Activated CD8-positive, alpha-beta memory T cell treated with anti-CD3 and anti-CD28 coated beads for 1 hour (primary cell): ENCODE measurements around the gene TMEM167B.
"Not testable (repeated sequence)": the region's sequence is repeated elsewhere in the genome, so short reads cannot be mapped to it uniquely, and the experiment has no call there.

ENCODE experiments used
- DNase-seq, 2 donors: peaks; one replicate each; pipeline ENCODE4 v3.0.0-alpha.2; 2020; ENCODE audit warnings: low read depth in 1 of 2; ENCODE audit errors: extremely low read depth in 1 of 2

TMEM167B gene

DNA sequence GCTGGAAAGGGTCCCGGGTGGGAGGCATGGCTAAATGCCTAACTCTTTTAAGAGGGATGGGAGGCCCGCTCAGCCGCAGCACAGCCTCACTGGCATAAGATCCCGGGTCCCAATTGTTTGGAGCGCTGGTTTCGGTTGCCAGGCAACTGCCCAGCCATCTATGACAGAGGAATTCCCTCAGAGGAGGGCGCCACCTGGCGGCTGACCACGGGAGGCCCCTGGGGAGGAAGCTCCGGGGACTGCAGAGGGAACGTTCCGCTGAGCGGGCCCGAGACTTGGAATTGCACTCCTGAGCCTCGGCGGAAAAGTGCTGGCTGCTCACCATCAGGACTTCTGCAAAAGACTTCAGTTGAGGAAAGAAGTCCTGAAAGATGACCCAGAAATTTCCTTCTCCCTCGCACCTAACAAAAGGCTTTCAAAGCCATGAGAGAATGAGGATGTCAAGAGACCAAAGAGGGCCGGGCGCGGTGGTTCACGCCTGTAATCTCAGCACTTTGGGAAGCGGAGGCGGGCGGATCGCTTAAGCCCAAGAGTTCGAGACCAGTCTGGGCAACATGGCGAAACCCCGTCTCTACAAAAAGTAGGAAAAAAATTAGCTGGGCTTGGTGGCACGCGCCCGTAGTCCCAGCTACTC lies 22.2 kb downstream of the TMEM167B start:
- peak; percentile 73 to 88 for DNase-seq

DNA sequence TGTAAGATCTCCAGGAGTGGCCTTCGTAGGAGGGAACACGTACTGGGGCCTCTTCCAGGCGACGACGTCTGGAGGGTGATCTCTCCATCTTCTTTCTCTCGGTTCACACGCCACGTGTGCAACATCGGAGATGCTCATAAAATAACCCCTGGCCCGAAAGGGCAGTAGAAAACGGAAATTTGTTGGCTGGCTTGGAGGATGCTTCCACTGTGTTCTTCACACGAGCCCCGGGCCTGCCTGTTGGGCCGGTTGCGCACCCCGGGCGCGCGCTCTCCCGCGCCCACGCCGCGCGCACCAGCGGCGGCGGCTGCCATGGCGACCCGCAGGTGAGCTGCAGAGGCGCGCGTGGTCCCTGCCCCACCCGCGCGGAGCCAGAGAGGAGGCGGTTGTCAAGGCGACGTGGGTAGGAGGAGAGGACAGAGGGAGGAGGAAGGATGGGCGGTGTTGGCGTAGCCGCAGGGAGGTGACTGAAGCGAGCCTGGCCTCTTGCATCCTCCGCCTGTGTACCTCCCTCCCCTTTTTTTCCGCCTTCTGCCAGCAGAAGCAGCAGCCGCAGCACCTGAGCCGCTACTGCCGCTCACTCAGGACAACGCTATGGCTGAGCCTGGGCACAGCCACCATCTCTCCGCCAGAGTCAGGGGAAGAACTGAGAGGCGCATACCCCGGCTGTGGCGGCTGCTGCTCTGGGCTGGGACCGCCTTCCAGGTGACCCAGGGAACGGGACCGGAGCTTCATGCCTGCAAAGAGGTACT lies 23.2 kb downstream of the TMEM167B start, which contains the start of gene ELAPOR1:
TSS of gene ELAPOR1 (plus strand) at position 526 of the 752 bp plus-strand sequence. CDS start at position 595, 69 bp downstream.
- peak; percentile 72 to 82 for DNase-seq

DNA sequence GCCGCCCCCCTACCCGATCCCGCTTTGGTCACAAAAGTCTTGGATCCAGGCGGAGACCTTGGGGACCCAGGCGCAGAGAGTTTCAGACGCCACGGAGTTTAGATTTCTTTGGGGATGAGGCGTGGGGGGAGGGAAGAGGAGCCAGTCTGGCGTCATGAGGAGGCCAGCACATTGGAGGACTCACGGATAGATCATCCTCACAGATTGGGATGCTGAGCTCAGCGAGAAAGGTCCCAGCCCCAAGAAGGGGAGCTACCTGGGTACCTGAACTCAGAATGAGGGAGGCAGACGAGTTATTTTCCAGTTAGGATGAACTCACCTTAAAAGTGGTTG lies 23.7 kb downstream of the TMEM167B start:
- DNase-seq = no peak

DNA sequence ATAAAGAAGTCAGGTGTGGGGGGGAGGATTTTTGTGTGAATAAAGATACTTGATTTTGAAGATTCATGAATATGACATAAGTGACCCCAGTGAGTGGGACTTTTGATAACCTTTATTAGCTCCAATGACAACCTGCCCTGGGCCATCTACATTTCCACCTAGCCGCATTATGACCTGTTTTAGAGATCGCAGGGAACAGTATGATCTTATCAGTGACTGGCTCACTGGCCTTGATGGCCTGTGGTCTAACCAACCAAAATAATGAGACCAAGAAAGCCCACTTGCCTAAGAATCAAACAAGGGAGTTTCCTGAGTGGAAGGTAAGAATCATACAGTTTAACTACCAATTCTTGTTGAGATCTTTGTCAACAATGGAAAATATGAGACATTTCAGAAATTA lies 25.1 kb downstream of the TMEM167B start:
- no peak for DNase-seq

DNA sequence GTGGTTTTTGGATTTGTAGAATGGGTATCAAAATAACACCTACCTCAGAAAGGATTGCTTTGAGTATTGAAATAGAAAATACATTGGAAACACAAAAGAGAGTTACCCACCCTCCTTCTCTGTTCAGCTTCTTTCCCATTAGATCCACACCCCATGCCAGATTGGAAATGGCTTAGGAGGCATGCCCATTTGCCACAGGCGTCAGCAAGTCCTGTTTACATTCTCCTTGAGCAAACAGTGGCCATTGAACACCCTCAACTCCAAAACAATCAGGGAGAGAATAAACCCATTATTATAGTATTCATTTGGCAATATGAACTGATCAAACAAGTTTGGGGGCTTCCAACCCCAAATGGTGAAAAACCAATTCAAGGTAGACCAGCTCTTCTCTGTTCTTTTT lies 25.7 kb downstream of the TMEM167B start:
- DNase-seq = no peak

DNA sequence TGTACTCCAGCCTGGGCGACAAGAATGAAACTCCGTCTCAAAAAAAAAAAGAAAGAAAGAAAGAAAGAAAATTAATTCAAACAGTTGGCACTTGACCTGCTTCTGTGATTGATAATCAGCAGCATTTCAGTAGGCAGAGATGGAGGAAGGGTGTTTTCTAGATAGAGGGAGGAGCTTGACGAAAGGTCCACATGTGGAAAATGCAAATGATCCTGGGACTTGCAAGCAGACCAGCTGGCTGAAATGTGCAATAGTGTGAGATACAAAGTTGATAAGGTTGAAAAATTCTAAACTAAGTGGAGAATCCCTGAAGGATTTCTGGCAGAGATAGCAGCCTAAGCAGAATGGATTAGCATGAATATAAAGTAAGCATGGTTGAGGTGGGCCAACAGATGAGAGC lies 27.5 kb downstream of the TMEM167B start:
- DNase-seq = no peak

DNA sequence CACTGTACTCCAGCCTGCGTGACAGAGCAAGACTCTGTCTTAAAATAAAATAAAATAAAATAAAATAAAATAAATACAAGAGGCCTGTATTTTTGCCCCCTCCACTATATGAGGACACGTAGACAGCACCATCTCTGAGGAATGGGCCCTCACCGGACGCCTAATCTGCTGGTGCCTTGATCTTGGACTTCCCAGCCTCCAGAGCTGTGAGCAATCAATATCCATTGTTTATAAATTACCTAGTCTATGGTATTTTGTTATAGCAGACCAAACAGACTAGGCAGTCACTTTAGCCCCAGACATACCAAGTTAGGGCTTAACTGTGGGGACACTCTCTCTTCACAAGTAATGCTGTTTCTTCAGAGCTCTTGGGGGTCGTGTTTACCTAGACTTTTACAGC lies 29.8 kb downstream of the TMEM167B start:
- DNase-seq = no peak

DNA sequence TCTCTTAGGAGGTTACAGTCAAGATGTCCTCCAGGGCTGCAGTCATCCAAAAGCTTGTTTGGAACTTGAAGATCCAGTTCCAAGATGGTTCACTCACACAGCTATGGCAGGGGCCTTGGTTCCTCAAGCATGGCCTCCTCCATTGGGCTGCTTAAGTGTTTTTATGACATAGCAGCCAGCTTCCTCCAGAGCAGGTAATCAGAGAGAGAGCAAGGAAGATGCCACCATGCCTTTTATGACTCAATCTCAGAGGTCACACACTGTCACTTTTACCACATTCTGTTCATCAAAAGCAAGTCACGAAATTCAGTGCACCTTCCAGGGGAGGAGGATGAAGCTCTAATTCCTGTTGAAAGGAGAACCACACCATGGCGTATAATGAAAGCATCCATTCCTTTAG lies 40.5 kb downstream of the TMEM167B start:
- DNase-seq = no peak

DNA sequence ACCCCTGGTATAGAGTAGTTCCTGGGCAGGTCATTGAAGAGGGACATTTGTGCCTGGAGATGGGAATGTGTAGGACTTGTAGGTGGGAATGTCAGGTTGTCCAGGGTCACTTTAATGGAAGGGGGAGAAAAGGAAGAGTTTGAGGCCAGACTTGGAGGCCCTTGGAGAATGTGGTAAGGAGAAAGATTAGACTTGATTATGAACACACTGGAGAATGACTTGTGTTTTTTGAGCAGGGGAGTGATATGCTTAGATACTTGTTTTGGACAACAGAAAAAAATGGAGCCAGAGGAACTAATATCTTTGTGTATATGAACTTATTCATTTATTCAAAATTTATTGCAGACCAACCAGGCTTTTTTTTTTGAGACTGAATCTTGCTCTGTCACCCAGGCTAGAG lies 41.2 kb downstream of the TMEM167B start:
- no peak for DNase-seq

DNA sequence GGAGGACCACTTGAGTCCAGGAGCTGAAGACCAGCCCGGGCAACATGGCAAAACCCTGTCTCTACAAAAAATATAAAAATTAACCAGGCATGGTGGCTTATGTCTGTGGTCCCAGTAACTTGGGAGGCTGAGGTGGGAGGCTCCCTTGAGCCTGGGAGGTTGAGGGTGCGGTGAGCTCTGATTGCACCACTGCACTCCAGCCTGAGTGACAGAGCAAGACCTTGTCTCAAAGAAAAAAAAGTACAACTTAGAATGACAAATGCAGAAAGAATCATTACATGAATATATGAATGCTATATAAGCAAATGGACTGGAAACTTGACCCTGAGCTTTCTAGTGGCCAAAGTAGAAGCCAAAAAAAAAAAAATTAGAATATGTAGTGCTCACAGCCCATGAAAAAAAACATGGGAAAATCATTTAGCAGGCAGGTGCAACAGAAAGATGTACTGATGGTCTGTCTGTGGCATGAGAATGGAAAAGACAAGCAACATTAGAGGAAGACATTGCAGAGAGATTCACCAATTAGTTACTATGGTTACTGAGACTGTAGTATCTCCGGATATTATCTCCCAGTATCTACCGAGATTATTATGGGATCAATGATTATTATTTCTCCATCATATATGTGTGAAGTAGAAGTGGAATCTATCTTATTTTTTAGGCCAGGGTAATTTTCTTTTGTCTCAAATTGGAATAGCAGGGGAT lies 42.6 kb downstream of the TMEM167B start:
- no peak for DNase-seq

DNA sequence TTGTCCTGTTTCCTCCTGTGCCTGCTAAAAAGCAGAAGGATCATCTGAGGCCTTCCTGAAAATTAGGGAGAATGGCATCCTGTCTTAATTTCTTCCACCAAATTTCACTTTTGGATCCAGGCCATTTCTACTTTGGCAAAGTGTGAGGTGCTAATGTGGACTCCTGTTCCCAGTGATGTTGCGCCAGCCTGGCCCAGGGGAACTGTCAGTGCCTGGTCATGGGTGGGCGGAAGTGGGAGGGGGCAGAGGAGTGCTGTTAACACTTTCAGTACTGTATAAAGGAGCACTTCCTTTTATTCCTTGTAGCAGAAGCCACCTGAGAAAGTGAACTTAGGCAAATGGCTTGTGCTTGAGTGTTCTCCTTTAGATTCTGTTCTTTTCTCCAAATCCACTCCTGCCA lies 43.3 kb downstream of the TMEM167B start:
- no peak for DNase-seq

DNA sequence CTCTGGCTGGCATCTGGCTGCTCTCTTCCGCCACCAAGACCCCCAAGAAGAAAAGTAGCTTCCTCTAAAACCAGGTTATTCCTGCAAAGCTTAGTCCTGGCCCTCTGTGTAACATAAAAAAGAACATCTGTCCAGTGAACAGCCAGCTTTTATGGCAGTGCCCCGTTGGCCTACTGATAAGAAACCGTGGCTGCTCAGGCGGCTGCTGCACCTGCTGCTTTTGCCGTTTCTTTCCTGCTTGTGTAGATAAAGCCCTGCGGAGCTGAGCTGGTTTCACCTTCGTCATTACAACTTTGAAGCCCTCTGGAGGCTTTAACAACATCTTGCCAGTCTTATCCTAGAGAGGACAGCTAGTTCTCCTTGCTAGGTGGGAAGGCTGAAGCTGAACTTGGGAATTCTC lies 43.9 kb downstream of the TMEM167B start:
- DNase-seq = no peak

DNA sequence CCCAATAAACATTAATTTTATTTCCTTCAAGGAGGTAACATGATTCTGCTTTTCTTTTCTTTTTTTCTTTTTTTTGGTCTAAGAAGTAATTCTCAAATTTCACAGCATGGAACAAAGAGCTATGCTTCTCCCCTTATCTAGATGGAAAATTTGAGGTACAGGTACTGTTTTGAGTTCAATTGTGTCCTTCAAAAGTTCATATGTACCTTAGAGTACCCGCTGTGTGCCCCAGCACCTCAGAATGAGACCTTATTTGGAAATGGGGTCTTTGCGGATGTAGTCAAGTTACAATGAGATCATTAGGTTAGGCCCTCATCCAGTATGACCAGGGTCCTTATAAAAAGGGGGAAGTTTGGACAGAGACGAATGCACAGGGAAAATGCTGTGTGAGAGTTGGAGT lies 45.4 kb downstream of the TMEM167B start:
- no peak for DNase-seq

DNA sequence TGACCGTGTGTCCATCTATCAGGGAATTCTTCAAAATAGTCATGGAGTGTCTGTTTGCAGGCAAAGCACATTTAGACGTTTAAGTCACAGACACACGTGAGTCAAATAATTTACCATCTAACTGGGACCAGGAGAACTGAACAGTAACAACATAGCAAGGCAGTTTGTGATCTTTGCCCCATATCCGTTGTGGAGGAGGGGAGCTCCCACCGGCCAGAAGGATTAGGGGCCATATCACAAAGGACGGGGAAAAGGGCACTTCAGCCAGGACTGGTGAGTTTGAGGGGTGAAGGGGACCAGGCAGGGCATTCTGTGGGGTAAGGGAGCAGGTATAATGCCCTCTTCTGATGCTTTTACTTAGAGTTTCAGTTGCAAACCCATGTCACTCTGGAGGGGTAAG lies 46.2 kb downstream of the TMEM167B start:
- no peak for DNase-seq

DNA sequence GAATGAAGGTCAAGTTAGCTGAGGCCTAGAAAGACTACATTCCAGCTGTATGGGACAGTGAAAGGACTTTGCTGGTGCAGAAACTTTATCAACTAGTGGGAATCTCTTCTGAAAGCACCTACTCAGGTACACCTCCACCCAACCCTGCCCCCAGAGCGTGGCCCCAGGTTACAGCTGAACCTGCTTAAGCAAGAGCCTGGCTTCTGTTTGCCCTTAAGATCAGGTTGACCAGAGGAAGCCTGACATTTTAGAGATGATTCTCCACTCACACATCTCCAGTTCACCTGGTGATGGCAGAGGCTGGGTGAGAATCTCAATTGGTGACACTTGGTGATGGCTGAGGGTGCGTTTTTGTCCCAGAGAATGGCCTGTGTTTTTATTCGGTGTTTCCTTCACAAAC lies 47.4 kb downstream of the TMEM167B start:
- no peak for DNase-seq

DNA sequence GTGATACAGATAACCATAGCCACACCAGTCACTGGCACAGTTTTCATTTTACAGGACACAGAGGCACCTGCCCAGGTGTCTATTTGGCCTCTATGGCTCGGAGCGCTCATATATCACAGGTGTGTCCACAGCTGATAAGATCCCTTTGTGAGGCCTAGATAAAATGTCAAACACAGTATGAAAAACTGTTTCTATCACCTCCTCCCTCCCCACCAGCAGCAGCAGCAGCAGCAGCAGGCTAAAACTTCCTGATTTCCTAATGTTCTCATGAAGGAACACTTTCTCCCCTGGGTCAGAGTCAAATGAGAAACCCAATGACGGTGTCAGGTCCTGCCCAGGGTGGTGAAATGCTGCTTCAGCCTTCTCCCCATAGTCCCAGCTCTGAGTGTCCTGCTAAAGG lies 47.8 kb downstream of the TMEM167B start:
- no peak for DNase-seq

DNA sequence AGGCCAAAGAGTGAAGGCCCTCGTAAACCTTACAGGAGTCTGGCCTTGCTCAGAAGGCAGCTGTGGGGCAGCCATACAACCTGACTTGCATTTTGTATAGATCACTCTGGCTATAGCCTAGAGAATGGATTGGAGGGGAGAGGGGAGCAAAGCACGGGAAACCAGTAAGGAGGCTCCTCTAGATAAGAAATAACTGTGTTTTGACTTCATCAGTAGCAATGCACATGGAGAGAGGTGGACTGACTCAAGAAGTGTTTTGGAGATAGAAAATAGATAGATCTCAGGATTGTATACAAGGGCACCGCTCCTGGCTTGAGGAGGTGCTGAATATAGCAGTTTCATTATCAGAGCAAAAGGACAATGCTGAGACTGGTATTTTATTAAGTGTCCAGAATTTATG lies 49.8 kb downstream of the TMEM167B start:
- no peak for DNase-seq

DNA sequence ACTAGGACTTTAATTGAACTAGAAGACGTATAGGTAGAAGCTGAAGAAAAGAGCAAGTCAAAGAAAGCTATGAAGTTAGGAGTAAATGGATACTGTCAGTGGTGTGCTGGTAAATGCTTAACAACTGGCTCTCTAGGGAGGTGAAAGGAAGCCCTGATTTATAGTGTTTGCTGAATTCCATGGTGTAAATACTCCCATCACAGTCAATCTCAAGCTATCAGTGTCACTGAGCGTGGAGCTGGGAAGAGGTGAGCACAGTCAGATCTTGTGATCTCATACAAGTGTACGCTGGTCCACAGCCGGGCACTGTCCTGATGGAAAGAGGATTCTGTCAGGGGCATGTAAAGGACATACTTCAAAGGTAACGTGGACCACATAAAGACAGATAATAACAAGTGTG lies 51.7 kb downstream of the TMEM167B start:
- no peak for DNase-seq

DNA sequence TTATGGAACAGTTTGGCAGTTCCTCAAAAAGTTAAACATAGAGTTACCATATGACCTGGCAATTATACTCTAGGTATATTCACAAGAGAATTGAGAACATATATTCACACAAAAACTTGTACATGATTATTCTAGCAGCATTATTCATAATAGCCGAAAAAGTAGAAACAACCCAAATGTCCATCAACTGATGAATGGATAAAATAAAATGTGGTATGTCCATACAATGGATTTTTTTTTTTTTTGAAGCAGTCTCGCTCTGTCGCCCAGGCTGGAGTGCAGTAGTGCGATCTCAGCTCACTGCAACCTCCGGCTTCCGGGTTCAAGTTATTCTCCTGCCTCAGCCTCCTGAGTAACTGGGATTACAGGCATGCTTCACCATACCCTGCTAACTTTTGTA lies 52.2 kb downstream of the TMEM167B start:
- not testable (repeated sequence) for DNase-seq
